GM12878 (cell line): Measurements from ENCODE around the gene AGPAT4. TPM values are rescaled to one million over a fixed set of nuclear protein-coding genes. Genes with fewer than 3 reads are reported as not detected.

Experiments used
- ATAC-seq: fragments of 200-7000 bp; cut with Tn5 transposase; 3 replicates; pipeline ENCODE4 v1.9.1; 2020; ENCODE audit warnings: mild to moderate bottlenecking, moderate library complexity
- BruUV-seq: library from RNA; stranded (reverse); fragments of 400-500 nt; replicated peaks from 2 replicates; lab custom pipeline; 2021; lab: Mats Ljungman, UMichigan
- CTCF ChIA-PET: fragments of 300-600 bp; sonication (Branson Sonifier 250); formaldehyde crosslinking; extraction: SDS; loops from one replicate; lab custom pipeline; 2021; ENCODE audit warnings: inconsistent platforms; lab: Yijun Ruan, JAX
- POLR2A ChIA-PET: fragments of 350-600 bp; formaldehyde crosslinking; extraction: SDS; loops from one replicate; lab custom pipeline; 2021; ENCODE audit warnings: inconsistent platforms; lab: Charles Lee
- RAD21 ChIA-PET: fragments of 300-600 bp; sonication (Branson Sonifier 250); formaldehyde crosslinking; loops from one replicate; lab custom pipeline; 2023; ENCODE audit warnings: antibody characterized with exemption; ENCODE audit not compliant: unreplicated experiment; lab: Charles Lee
- SMC1A ChIA-PET: fragments of 300-600 bp; sonication (Branson Sonifier 250); formaldehyde crosslinking; loops from one replicate; lab custom pipeline; 2023; ENCODE audit not compliant: unreplicated experiment, uncharacterized antibody; lab: Charles Lee
- DNase-seq: peaks from one replicate; pipeline ENCODE4 v3.0.0-alpha.2; 2011; ENCODE audit warnings: low read depth, low spot score
- FAIRE-seq: peaks from 3 replicates; lab custom pipeline; 2011; peaks lifted over from hg19 to GRCh38; lab: Jason Lieb, UNC
- H2AFZ ChIP-seq: 2 replicates; pipeline ENCODE4 v1.6.0; 2011; ENCODE audit warnings: low read depth, low read length, control low read depth; ENCODE audit not compliant: control insufficient read depth
- H3K27ac ChIP-seq: 2 replicates; pipeline ENCODE4 v1.5.1; 2011; ENCODE audit warnings: control low read depth; ENCODE audit not compliant: control insufficient read depth, insufficient read depth
- H3K27me3 ChIP-seq, 2 experiments: replicated peaks in 1 of 2; 2 replicates each; pipeline versions ENCODE4 v1.6.0 to v1.6.1; 2011; ENCODE audit warnings: low read length in 1 of 2; ENCODE audit not compliant: control insufficient read depth in 2 of 2, insufficient read depth in 2 of 2
- H3K36me3 ChIP-seq, 2 experiments: 2 replicates each; pipeline ENCODE4 v1.5.1; 2011; ENCODE audit warnings: low read length in 1 of 2; ENCODE audit not compliant: control insufficient read depth in 2 of 2, insufficient read depth in 2 of 2
- H3K4me1 ChIP-seq: 2 replicates; pipeline ENCODE4 v1.6.1; 2011; ENCODE audit warnings: mild to moderate bottlenecking, low read length, moderate library complexity, mixed read lengths; ENCODE audit not compliant: control insufficient read depth, insufficient read depth
- H3K4me2 ChIP-seq: 2 replicates; pipeline ENCODE4 v1.6.0; 2011; ENCODE audit warnings: control low read depth; ENCODE audit not compliant: control insufficient read depth, insufficient read depth
- H3K4me3 ChIP-seq: fragments of 200-600 bp; sonication (generic); 2 replicates; pipeline ENCODE4 v1.5.1; 2016
- H3K79me2 ChIP-seq: 2 replicates; pipeline ENCODE4 v1.6.0; 2011; ENCODE audit warnings: low read length; ENCODE audit not compliant: control insufficient read depth, insufficient read depth
- H3K9ac ChIP-seq: 2 replicates; pipeline ENCODE4 v1.8.0; 2011; ENCODE audit warnings: low read length, control low read depth, mixed read lengths; ENCODE audit not compliant: control insufficient read depth, insufficient read depth
- H3K9me3 ChIP-seq: replicated peaks from 3 replicates; pipeline ENCODE4 v1.5.1; 2011; ENCODE audit warnings: mild to moderate bottlenecking, low read length; ENCODE audit not compliant: control insufficient read depth, insufficient read depth
- H4K20me1 ChIP-seq: 2 replicates; pipeline ENCODE4 v1.6.0; 2011; ENCODE audit not compliant: control insufficient read depth, insufficient read depth
- CHD2 ChIP-seq: IDR thresholded peaks from 2 replicates; pipeline ENCODE4 v1.6.1; 2011; ENCODE audit warnings: low read depth, low read length, improper control_type of control experiment, borderline replicate concordance
- DPF2 ChIP-seq: fragments of 450-650 bp; IDR thresholded peaks from 2 replicates; pipeline ENCODE4 v1.6.1; 2017; ENCODE audit warnings: mild to moderate bottlenecking
- FOS ChIP-seq: IDR thresholded peaks from 3 replicates; pipeline ENCODE4 v1.6.1; 2011; ENCODE audit warnings: borderline replicate concordance; ENCODE audit not compliant: insufficient read length; ENCODE audit errors: extremely low read depth
- JUNB ChIP-seq: IDR thresholded peaks from 2 replicates; pipeline ENCODE4 v1.6.1; 2016; ENCODE audit warnings: antibody characterized with exemption, mild to moderate bottlenecking
- KDM1A ChIP-seq: fragments of 200-600 bp; sonication (generic); IDR thresholded peaks from 2 replicates; pipeline ENCODE4 v1.6.1; 2016; ENCODE audit warnings: borderline replicate concordance
- KLF5 ChIP-seq: fragments of 450-650 bp; IDR thresholded peaks from 2 replicates; pipeline ENCODE4 v1.6.1; 2014; ENCODE audit warnings: mild to moderate bottlenecking; ENCODE audit not compliant: partially characterized antibody
- PBX3 ChIP-seq: IDR thresholded peaks from 2 replicates; pipeline ENCODE4 v1.6.1; 2011; ENCODE audit warnings: mild to moderate bottlenecking, low read depth, low read length, moderate library complexity; ENCODE audit not compliant: insufficient replicate concordance
- POLR2AphosphoS2 ChIP-seq: IDR thresholded peaks from 2 replicates; pipeline ENCODE4 v1.6.1; 2011; ENCODE audit warnings: low read depth, mild to moderate bottlenecking, low read length, improper control_type of control experiment, moderate library complexity
- REST ChIP-seq: IDR thresholded peaks from 2 replicates; pipeline ENCODE4 v1.6.1; 2012; ENCODE audit warnings: mild to moderate bottlenecking, low read depth, low read length
- SMC3 ChIP-seq: IDR thresholded peaks from 2 replicates; pipeline ENCODE4 v1.6.1; 2011; ENCODE audit warnings: low read length, improper control_type of control experiment, borderline replicate concordance
- SREBF2 ChIP-seq: IDR thresholded peaks from 2 replicates; pipeline ENCODE4 v1.6.1; 2012; ENCODE audit warnings: mild to moderate bottlenecking, low read length
- SRF ChIP-seq, 2 experiments: IDR thresholded peaks; 2 replicates each; pipeline ENCODE4 v1.6.1; 2011; ENCODE audit warnings: low read depth in 2 of 2, low read length in 2 of 2, mild to moderate bottlenecking in 1 of 2, moderate library complexity in 1 of 2
- YY1 ChIP-seq: IDR thresholded peaks from 2 replicates; pipeline ENCODE4 v1.6.1; 2011; ENCODE audit warnings: low read depth, mild to moderate bottlenecking, low read length
- WGBS: methylation state at CpG from one replicate; pipeline ENCODE4 v1.1.6; 2016; ENCODE audit warnings: low lambda C conversion rate; ENCODE audit not compliant: insufficient replicate concordance, insufficient coverage; ENCODE audit errors: missing lambda C conversion rate; 5-methylcytosine and 5-hydroxymethylcytosine counted together
- in situ Hi-C: fragments of 300-500 bp; cut with MboI; formaldehyde crosslinking; loops from 9 replicates; pipeline ENCODE4 v1.14.3; 2018; ENCODE audit warnings: mixed read lengths
- intact Hi-C: fragments of 100-400 bp; cut with micrococcal nuclease; formaldehyde crosslinking; loops from one replicate; pipeline ENCODE4 v1.14.2; 2022; ENCODE audit not compliant: unreplicated experiment
- polyA plus RNA-seq, 11 experiments: library from polyadenylated mRNA; depleted of rRNA in 4 of 11; unstranded in 6 of 11; stranded (reverse) in 5 of 11; fragments of >200 nt; fragmentation: Nextera tagmentation in 4 of 11; fragmentation: Illumina TruSeq in 1 of 11; extraction: Ambion mirVana in 4 of 11; extraction: Trizol in 1 of 11; gene quantifications; 1 replicate in 1 of 11; 2 replicates in 10 of 11; pipeline versions ENCODE4 v1.2.1 to v1.2.3, GENCODE V29; 2011 to 2016; ENCODE audit warnings: inconsistent platforms in 2 of 11, missing spikeins in 2 of 11, low read depth in 1 of 11
- total RNA-seq, 4 experiments: library from RNA; depleted of rRNA in 3 of 4; stranded (reverse); fragments of >200 nt in 3 of 4; fragmentation: Illumina TruSeq in 1 of 4; extraction: Trizol in 1 of 4; gene quantifications; 2 replicates each; pipeline versions ENCODE4 v1.2.1 to v1.2.3, GENCODE V29; 2013 to 2021

AGPAT4 gene
- total and polyA plus RNA-seq, 10 of the 15 experiments (the other 5 are each of a cell fraction or from before 2014, with no cell fraction given) = 0.34 to 2.2 (median 1.3) TPM

GRCh38 chr6:161319231-161319630 lies 45.4 kb upstream of the AGPAT4 start:
- Histone ChIP-seq H4K20me1 (no peaks in the 10 kb centered on the region), H3K4me2 (no peak overlapping the region), H3K9ac (no peak overlapping the region), H2AFZ (no peak overlapping the region), H3K9me3 (no peaks in the 10 kb centered on the region), H3K27me3 (no peaks in the 10 kb centered on the region), H3K36me3 (no peaks in the 10 kb centered on the region)
- RAD21 ChIA-PET = no interaction called here
- WGBS = 7% methylated on average over 2 of the region's 2 CpGs
- in situ Hi-C loops = no loop called here
- POLR2A ChIA-PET = no interaction called here
- intact Hi-C loops = loop anchor here (5.0 kb wide), 1 partner anchor 402 kb away; no protein-coding TSS in a partner anchor
- SMC1A ChIA-PET = interaction anchor here (0.8 kb wide), 1 partner anchor 11 kb away, joined by 3 read pairs; no protein-coding TSS in a partner anchor
- ATAC-seq (no peak), FAIRE-seq (no peak), DNase-seq (no peak)
- no TSS peak for BruUV-seq
- TF ChIP-seq POLR2AphosphoS2 = no peak
- TF ChIP-seq REST = no peak
- no peak for TF ChIP-seq YY1
- no peak for TF ChIP-seq FOS
- TF ChIP-seq CHD2 = no peak
- TF ChIP-seq JUNB = no peak
- TF ChIP-seq KDM1A = no peak
- TF ChIP-seq PBX3 = no peak
- TF ChIP-seq DPF2 = no peak
- TF ChIP-seq SRF (IDR thresholded peaks at IDR 0.05; ENCODE audit: low read depth in 2 of 2, low read length in 2 of 2) = no peak
- no peak for TF ChIP-seq SREBF2
- no peak for TF ChIP-seq KLF5
- TF ChIP-seq SMC3 = no peak
- TF ChIP-seq, all 136 proteins: peak for 0
- Histone ChIP-seq H3K27ac (no peak overlapping the region), H3K4me3 (no peak overlapping the region), H3K79me2 (no peaks in the 10 kb centered on the region), H3K4me1 (no peaks in the 10 kb centered on the region)
- CTCF ChIA-PET = interaction anchor here (0.6 kb wide), 1 partner anchor 45 kb away, joined by 6 read pairs; the partner anchor contains the start of gene AGPAT4
